Measurements from ENCODE around the gene SYNE2.

DNA sequence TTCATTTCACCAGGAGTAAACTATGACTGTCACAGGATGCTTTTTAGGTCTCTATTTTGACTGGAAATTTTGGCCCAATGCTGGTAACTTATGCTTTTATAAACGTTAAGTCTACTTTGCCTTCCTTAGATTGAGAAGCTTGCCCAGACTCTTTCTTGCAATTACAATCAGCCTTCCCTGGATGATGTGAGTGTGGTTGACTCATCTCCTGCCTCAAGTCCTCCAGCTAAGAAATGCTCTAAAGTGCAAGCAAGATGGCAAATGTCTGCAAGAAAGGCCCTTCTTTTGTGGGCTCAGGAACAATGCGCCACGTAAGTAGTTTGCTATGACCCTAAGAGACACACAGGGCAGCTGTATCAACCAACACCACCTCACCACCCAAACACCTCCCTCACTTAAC is 96.9 kb downstream of the SYNE2 start:
- TF ChIP-seq, protein P1, sequence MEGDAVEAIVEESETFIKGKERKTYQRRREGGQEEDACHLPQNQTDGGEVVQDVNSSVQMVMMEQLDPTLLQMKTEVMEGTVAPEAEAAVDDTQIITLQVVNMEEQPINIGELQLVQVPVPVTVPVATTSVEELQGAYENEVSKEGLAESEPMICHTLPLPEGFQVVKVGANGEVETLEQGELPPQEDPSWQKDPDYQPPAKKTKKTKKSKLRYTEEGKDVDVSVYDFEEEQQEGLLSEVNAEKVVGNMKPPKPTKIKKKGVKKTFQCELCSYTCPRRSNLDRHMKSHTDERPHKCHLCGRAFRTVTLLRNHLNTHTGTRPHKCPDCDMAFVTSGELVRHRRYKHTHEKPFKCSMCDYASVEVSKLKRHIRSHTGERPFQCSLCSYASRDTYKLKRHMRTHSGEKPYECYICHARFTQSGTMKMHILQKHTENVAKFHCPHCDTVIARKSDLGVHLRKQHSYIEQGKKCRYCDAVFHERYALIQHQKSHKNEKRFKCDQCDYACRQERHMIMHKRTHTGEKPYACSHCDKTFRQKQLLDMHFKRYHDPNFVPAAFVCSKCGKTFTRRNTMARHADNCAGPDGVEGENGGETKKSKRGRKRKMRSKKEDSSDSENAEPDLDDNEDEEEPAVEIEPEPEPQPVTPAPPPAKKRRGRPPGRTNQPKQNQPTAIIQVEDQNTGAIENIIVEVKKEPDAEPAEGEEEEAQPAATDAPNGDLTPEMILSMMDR (IDR thresholded peaks at IDR 0.05): no peak
- no peak for TF ChIP-seq POLR2A (IDR thresholded peaks at IDR 0.05)
